Upper lobe of right lung (tissue), 1 donor: Measurements from ENCODE around the gene CD276. TPM values are rescaled to one million over a fixed set of nuclear protein-coding genes. Genes with fewer than 3 reads are reported as not detected.
"Not testable (repeated sequence)": the region's sequence is repeated elsewhere in the genome, so short reads cannot be mapped to it uniquely, and the experiment has no call there.

Experiments
- ATAC-seq: fragments of 200-7000 bp; cut with Tn5 transposase; one replicate; pipeline ENCODE4 v1.9.1; 2020; ENCODE audit warnings: mild to moderate bottlenecking, moderate library complexity
- DNase-seq: peaks from one replicate; pipeline ENCODE4 v3.0.0-alpha.2; 2020
- H3K27ac ChIP-seq: fragments of 200-600 bp; one replicate; pipeline ENCODE4 v1.8.0; 2022
- H3K27me3 ChIP-seq: fragments of 200-600 bp; one replicate; pipeline ENCODE4 v1.8.0; 2022; ENCODE audit warnings: mild to moderate bottlenecking
- H3K36me3 ChIP-seq: fragments of 200-600 bp; one replicate; pipeline ENCODE4 v1.8.0; 2022
- H3K4me1 ChIP-seq: fragments of 200-600 bp; one replicate; pipeline ENCODE4 v1.8.0; 2022
- H3K4me3 ChIP-seq: fragments of 200-600 bp; one replicate; pipeline ENCODE4 v1.8.0; 2022; ENCODE audit warnings: mild to moderate bottlenecking
- H3K9me3 ChIP-seq: fragments of 200-600 bp; one replicate; pipeline ENCODE4 v1.8.0; 2022
- CTCF ChIP-seq: fragments of 200-600 bp; IDR thresholded peaks from one replicate; pipeline ENCODE4 v1.8.0; 2022; ENCODE audit warnings: antibody characterized with exemption
- intact Hi-C: fragments of 100-400 bp; cut with DNase I; formaldehyde crosslinking; loops from one replicate; pipeline ENCODE4 v1.11.0; 2022
- long read RNA-seq: library from polyadenylated mRNA; unstranded; transcript quantifications from one replicate; pipeline ENCODE4 v2.0.0, GENCODE V29; 2021
- total RNA-seq: library from RNA; stranded (reverse); fragmentation: NEBNext Ultra II Directional; extraction: Animal tissue kit (Norgen Biotek cat#: 25700); gene quantifications from one replicate; pipeline ENCODE4 v1.2.1, GENCODE V29; 2021
- donor health status: DM: no; HTN: yes; CAD: no; lungs with severe emphysema.

CD276 gene
- total RNA-seq, result 60.8 TPM
- long read RNA-seq, transcript CD276-202 (10 exons, 3,469 nt), result major isoform, 77 of 103 reads
- long read RNA-seq, partial matches to known transcripts, result 9 of 103 reads
- long read RNA-seq, other reads (novel, unspliced or antisense), result 15 of 103 reads

- peaks cover 44% of the 10 kb centered on the region for H3K4me1 ChIP-seq
- intact Hi-C loops, result no loop called here
- peak; percentile 90 for ATAC-seq
- peak within 1 kb of the TSS; percentile 87 for H3K4me3 ChIP-seq
- peak within 1 kb of the TSS; percentile 82 for H3K27ac ChIP-seq
- no peaks in the 10 kb centered on the region for H3K36me3 ChIP-seq
- TF ChIP-seq CTCF, result no peak
- DNase-seq, result peak; percentile 91
- H3K27me3 ChIP-seq, result no peaks in the 10 kb centered on the region
- H3K9me3 ChIP-seq, result no peaks in the 10 kb centered on the region
Measured at GRCh38 chr15:73683777-73684580, at the start of gene CD276. Gene CD276, plus strand, starts transcription at chr15:73684383. Its CDS starts 15,257 bp downstream, at chr15:73699640.

- Histone ChIP-seq H3K4me1 (no peaks in the 10 kb centered on the region), H3K27me3 (no peaks in the 10 kb centered on the region), H3K36me3 (no peaks in the 10 kb centered on the region), H3K4me3 (no peak overlapping the region), H3K27ac (no peak overlapping the region), H3K9me3 (no peaks in the 10 kb centered on the region)
- DNase-seq (no peak), ATAC-seq (no peak)
- TF ChIP-seq CTCF, result no peak
- intact Hi-C loops, result loop anchor here (10.0 kb wide), 2 partner anchors 57 to 73 kb away; no protein-coding TSS in a partner anchor
Measured at GRCh38 chr15:73637527-73637926, 46.7 kb upstream of the CD276 start.

- not testable (repeated sequence) for H3K36me3 ChIP-seq, H3K27me3 ChIP-seq, H3K4me3 ChIP-seq, H3K9me3 ChIP-seq, DNase-seq, H3K27ac ChIP-seq, ATAC-seq, H3K4me1 ChIP-seq
- intact Hi-C loops, result loop anchor here (10.0 kb wide), 2 partner anchors 55 to 75 kb away; no protein-coding TSS in a partner anchor
Measured at GRCh38 chr15:73639464-73639863, 44.7 kb upstream of the CD276 start.

GRCh38 chr15:73647259-73648013, 36.7 kb upstream of the CD276 start:
- Histone ChIP-seq H3K27me3 (no peaks in the 10 kb centered on the region), H3K27ac (no peak overlapping the region), H3K4me3 (no peak overlapping the region), H3K9me3 (no peaks in the 10 kb centered on the region), H3K36me3 (no peaks in the 10 kb centered on the region), H3K4me1 (no peaks in the 10 kb centered on the region)
- intact Hi-C loops, result no loop called here
- ATAC-seq (no peak), DNase-seq (no peak)
- TF ChIP-seq CTCF, result no peak

- Histone ChIP-seq H3K27me3 (no peaks in the 10 kb centered on the region), H3K4me1 (no peaks in the 10 kb centered on the region), H3K36me3 (no peaks in the 10 kb centered on the region), H3K4me3 (no peak overlapping the region), H3K27ac (no peak overlapping the region), H3K9me3 (no peaks in the 10 kb centered on the region)
- intact Hi-C loops, result no loop called here
- ATAC-seq (no peak), DNase-seq (no peak)
- TF ChIP-seq CTCF, result no peak
Measured at GRCh38 chr15:73648014-73648295, 36.2 kb upstream of the CD276 start.
